ENCODE results near the gene ATP2B2.

Gene ATP2B2

GRCh38 chr3:10367506-10367905, 137.9 kb downstream of the ATP2B2 start:
- TF ChIP-seq CTCF (IDR thresholded peaks at IDR 0.05; ENCODE audit: low read depth, low read length, missing control alignments): no peak
- H3K4me3 ChIP-seq (ENCODE audit: low read depth, low read length): no peak overlapping the region
- no peak for DNase-seq (ENCODE audit: low read depth)

- no peak for DNase-seq (ENCODE audit: low read depth)
- no peak overlapping the region for H3K4me3 ChIP-seq (ENCODE audit: low read depth, low read length)
- TF ChIP-seq CTCF (IDR thresholded peaks at IDR 0.05; ENCODE audit: low read depth, low read length, missing control alignments): no peak
Measured at GRCh38 chr3:10366651-10367101, 138.7 kb downstream of the ATP2B2 start.

- H3K4me3 ChIP-seq (ENCODE audit: low read depth, low read length): no peak overlapping the region
- no peak for TF ChIP-seq CTCF (IDR thresholded peaks at IDR 0.05; ENCODE audit: low read depth, low read length, missing control alignments)
- no peak for DNase-seq (ENCODE audit: low read depth)
Measured at GRCh38 chr3:10365791-10366190, 139.6 kb downstream of the ATP2B2 start.

- TF ChIP-seq CTCF (IDR thresholded peaks at IDR 0.05; ENCODE audit: low read depth, low read length, missing control alignments): no peak
- DNase-seq (ENCODE audit: low read depth): no peak
- H3K4me3 ChIP-seq (ENCODE audit: low read depth, low read length): no peak overlapping the region
Measured at GRCh38 chr3:10365316-10365715, 140.1 kb downstream of the ATP2B2 start.

GRCh38 chr3:10364806-10365205, 140.6 kb downstream of the ATP2B2 start:
- no peak for DNase-seq (ENCODE audit: low read depth)
- H3K4me3 ChIP-seq (ENCODE audit: low read depth, low read length): no peak overlapping the region
- TF ChIP-seq CTCF (IDR thresholded peaks at IDR 0.05; ENCODE audit: low read depth, low read length, missing control alignments): no peak

GRCh38 chr3:10363935-10364334, 141.5 kb downstream of the ATP2B2 start:
- no peak for TF ChIP-seq CTCF (IDR thresholded peaks at IDR 0.05; ENCODE audit: low read depth, low read length, missing control alignments)
- no peak for DNase-seq (ENCODE audit: low read depth)
- no peak overlapping the region for H3K4me3 ChIP-seq (ENCODE audit: low read depth, low read length)

- no peak overlapping the region for H3K4me3 ChIP-seq (ENCODE audit: low read depth, low read length)
- DNase-seq (ENCODE audit: low read depth): no peak
- no peak for TF ChIP-seq CTCF (IDR thresholded peaks at IDR 0.05; ENCODE audit: low read depth, low read length, missing control alignments)
Measured at GRCh38 chr3:10361375-10361774, 144.0 kb downstream of the ATP2B2 start.
